Ishikawa (cell line): Measurements from ENCODE around the gene NF1.

Experiments
- CEBPB ChIP-seq: IDR thresholded peaks from 2 replicates; pipeline ENCODE4 v1.6.1; 2012
- EGR1 ChIP-seq: IDR thresholded peaks from 2 replicates; pipeline ENCODE4 v1.6.1; 2012
- NFIC ChIP-seq: IDR thresholded peaks from 2 replicates; pipeline ENCODE4 v1.6.1; 2012
- YY1 ChIP-seq: IDR thresholded peaks from 2 replicates; pipeline ENCODE4 v1.6.1; 2012; ENCODE audit warnings: low read depth
- TF ChIP-seq, protein P1 (sequence below): IDR thresholded peaks from 2 replicates; pipeline ENCODE4 v1.6.1; 2012
- TF ChIP-seq, protein P2 (sequence below): IDR thresholded peaks from 2 replicates; pipeline ENCODE4 v1.6.1; 2012

DNA sequence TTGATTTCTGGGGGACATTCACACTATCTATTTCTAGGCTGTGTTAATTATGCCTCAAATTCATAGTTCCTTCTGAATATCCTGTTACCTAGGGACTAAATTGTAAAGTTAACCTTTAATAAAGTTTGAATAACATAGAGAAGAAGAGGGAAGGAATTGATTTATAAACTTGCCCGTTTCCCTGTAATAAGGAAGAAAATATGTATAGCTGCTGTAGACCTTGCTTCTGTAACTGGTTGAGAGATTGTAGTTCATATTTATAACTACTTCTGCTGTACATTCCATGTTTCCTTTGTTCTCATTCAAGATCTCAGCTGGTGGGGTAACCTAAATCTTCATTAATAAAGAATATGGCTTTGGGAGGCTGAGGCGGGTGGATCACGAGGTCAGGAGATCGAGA, 19.2 kb downstream of the NF1 start:
- TF ChIP-seq, protein P1, sequence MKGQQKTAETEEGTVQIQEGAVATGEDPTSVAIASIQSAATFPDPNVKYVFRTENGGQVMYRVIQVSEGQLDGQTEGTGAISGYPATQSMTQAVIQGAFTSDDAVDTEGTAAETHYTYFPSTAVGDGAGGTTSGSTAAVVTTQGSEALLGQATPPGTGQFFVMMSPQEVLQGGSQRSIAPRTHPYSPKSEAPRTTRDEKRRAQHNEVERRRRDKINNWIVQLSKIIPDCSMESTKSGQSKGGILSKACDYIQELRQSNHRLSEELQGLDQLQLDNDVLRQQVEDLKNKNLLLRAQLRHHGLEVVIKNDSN: no peak
- TF ChIP-seq EGR1 (no peak), YY1 (no peak), NFIC (no peak), CEBPB (no peak)
- TF ChIP-seq, protein P2, sequence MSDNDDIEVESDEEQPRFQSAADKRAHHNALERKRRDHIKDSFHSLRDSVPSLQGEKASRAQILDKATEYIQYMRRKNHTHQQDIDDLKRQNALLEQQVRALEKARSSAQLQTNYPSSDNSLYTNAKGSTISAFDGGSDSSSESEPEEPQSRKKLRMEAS: no peak
